Peyer's patch (tissue), 4 donors: ENCODE data around the gene RNF130.

Experiments used
- CTCF ChIP-seq, 6 experiments: fragments of 450-650 bp in 4 of 6; fragments of 200-600 bp in 2 of 6; sonication (generic) in 1 of 6; IDR thresholded peaks; one replicate each; pipeline ENCODE4 v1.5.1; 2017 to 2019; ENCODE audit warnings: antibody characterized with exemption in 6 of 6, mild to moderate bottlenecking in 3 of 6, moderate library complexity in 1 of 6
- POLR2A ChIP-seq, 2 donors: fragments of 450-650 bp; IDR thresholded peaks; one replicate each; pipeline ENCODE4 v1.5.1; 2017; ENCODE audit warnings: antibody characterized with exemption in 2 of 2, mild to moderate bottlenecking in 2 of 2, moderate library complexity in 2 of 2

- TF ChIP-seq CTCF (IDR thresholded peaks at IDR 0.05): no peak
- TF ChIP-seq POLR2A (IDR thresholded peaks at IDR 0.05): no peak
These were observed 27.0 kb upstream of the RNF130 start for GRCh38 chr5:180098526-180098925.
